Neural cell (in vitro differentiated cells): Measurements from ENCODE around the gene GALNT10. TPM values are rescaled to one million over a fixed set of nuclear protein-coding genes. Genes with fewer than 3 reads are reported as not detected.

ENCODE experiments used
- H2AFZ ChIP-seq: fragments of 200-600, 300-800 bp; sonication (generic), shearing (Covaris generic); 2 replicates; pipeline ENCODE4 v1.6.0; 2014; ENCODE audit warnings: low read depth, mild to moderate bottlenecking, antibody characterized with exemption, low read length, moderate library complexity
- H3F3A ChIP-seq: fragments of 200-600 bp; shearing (Covaris generic); 2 replicates; pipeline ENCODE4 v1.6.1; 2016; ENCODE audit warnings: mild to moderate bottlenecking, moderate library complexity, mixed read lengths, antibody characterized with exemption, low read length; ENCODE audit not compliant: insufficient read depth, poor library complexity, severe bottlenecking
- H3K27ac ChIP-seq: fragments of 200-600, 300-800 bp; sonication (generic), shearing (Covaris generic); 2 replicates; pipeline ENCODE4 v1.5.1; 2014; ENCODE audit warnings: mild to moderate bottlenecking, low read length, moderate library complexity
- H3K27me3 ChIP-seq: fragments of 300-800, 200-600 bp; sonication (generic), shearing (Covaris generic); 2 replicates; pipeline ENCODE4 v1.6.0; 2014; ENCODE audit warnings: mild to moderate bottlenecking, low read depth, low read length, moderate library complexity; ENCODE audit not compliant: insufficient read depth
- H3K36me3 ChIP-seq: fragments of 300-800, 200-600 bp; sonication (generic), shearing (Covaris generic); 2 replicates; pipeline ENCODE4 v1.5.1; 2014; ENCODE audit warnings: mild to moderate bottlenecking, antibody characterized with exemption, low read length, moderate library complexity; ENCODE audit not compliant: insufficient read depth
- H3K4me2 ChIP-seq: fragments of 300-800, 200-600 bp; sonication (generic), shearing (Covaris generic); 2 replicates; pipeline ENCODE4 v1.6.0; 2014; ENCODE audit warnings: mild to moderate bottlenecking, low read length
- H3K4me3 ChIP-seq: fragments of 300-800, 200-600 bp; sonication (generic), shearing (Covaris generic); 2 replicates; pipeline ENCODE4 v1.5.1; 2014; ENCODE audit warnings: mild to moderate bottlenecking, low read length, moderate library complexity
- H3K79me2 ChIP-seq: fragments of 200-600 bp; shearing (Covaris generic); replicated peaks from 2 replicates; pipeline ENCODE4 v1.6.0; 2014; ENCODE audit warnings: mild to moderate bottlenecking, low read length, moderate library complexity; ENCODE audit not compliant: insufficient read depth
- H3K9ac ChIP-seq: fragments of 300-800, 200-600 bp; sonication (generic), shearing (Covaris generic); 2 replicates; pipeline ENCODE4 v1.6.1; 2016; ENCODE audit warnings: mild to moderate bottlenecking, low read length, mixed read lengths
- H3K9me2 ChIP-seq: fragments of 200-600 bp; shearing (Covaris generic); 2 replicates; pipeline ENCODE4 v1.6.1; 2016; ENCODE audit warnings: mild to moderate bottlenecking, low read length, mixed read lengths; ENCODE audit not compliant: insufficient read depth
- H3K9me3 ChIP-seq: fragments of 200-600, 300-800 bp; sonication (generic), shearing (Covaris generic); 2 replicates; pipeline ENCODE4 v1.6.1; 2016; ENCODE audit warnings: mild to moderate bottlenecking, mixed run types, low read length, moderate library complexity, mixed read lengths
- H4K20me1 ChIP-seq: fragments of 200-600 bp; shearing (Covaris generic); 2 replicates; pipeline ENCODE4 v1.6.1; 2016; ENCODE audit warnings: mild to moderate bottlenecking, mixed run types; ENCODE audit not compliant: insufficient read depth
- MXI1 ChIP-seq: fragments of 450-650 bp; conservative IDR thresholded peaks from 2 replicates; pipeline ENCODE4 v1.6.1; 2014; ENCODE audit warnings: antibody characterized with exemption, mild to moderate bottlenecking; ENCODE audit not compliant: poor library complexity, severe bottlenecking
- POLR2AphosphoS5 ChIP-seq: IDR thresholded peaks from 2 replicates; pipeline ENCODE4 v1.6.1; 2012
- RAD21 ChIP-seq: fragments of 450-650 bp; conservative IDR thresholded peaks from 2 replicates; pipeline ENCODE4 v1.6.1; 2014; ENCODE audit warnings: antibody characterized with exemption, mild to moderate bottlenecking, moderate library complexity
- SMC3 ChIP-seq: fragments of 450-650 bp; conservative IDR thresholded peaks from 2 replicates; pipeline ENCODE4 v1.6.1; 2014; ENCODE audit warnings: antibody characterized with exemption, mild to moderate bottlenecking, moderate library complexity; ENCODE audit not compliant: poor library complexity
- TAF1 ChIP-seq: IDR thresholded peaks from 2 replicates; pipeline ENCODE4 v1.6.1; 2012; ENCODE audit warnings: low read depth
- polyA plus RNA-seq: library from polyadenylated mRNA; depleted of rRNA; stranded (reverse); fragments of >200 nt; gene quantifications from 2 replicates; pipeline ENCODE4 v1.2.3, GENCODE V29; 2014
- TF ChIP-seq, protein P1 (sequence below): fragments of 450-650 bp; IDR thresholded peaks from 2 replicates; pipeline ENCODE4 v1.5.1; 2014; ENCODE audit warnings: antibody characterized with exemption, mild to moderate bottlenecking, moderate library complexity; ENCODE audit not compliant: poor library complexity, severe bottlenecking
- TF ChIP-seq, protein P2 (sequence below): IDR thresholded peaks from 2 replicates; pipeline ENCODE4 v1.6.1; 2012; ENCODE audit warnings: borderline replicate concordance

GALNT10 gene
- polyA plus RNA-seq, 1 donor from 2014 or later: 3.1 TPM

DNA sequence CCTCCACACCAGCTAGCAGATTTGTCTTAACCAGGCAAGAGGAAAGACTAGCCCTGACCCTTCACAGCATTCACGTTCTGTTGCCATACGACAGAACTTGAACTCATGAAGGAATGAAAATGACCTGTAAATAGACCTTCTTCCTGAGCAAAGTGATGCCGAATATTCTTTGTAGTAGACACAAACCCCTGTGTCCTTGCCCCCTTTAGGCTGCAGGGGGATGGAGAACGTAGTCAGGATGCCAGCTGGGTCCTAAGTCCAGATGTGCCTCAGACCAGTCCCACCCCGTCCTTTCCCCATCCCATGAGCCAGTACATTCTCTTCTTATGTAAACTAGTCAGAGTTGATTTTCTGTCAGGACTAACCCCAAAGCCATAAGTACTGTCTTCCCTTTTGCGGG lies 151.1 kb downstream of the GALNT10 start:
- TF ChIP-seq, protein P1, sequence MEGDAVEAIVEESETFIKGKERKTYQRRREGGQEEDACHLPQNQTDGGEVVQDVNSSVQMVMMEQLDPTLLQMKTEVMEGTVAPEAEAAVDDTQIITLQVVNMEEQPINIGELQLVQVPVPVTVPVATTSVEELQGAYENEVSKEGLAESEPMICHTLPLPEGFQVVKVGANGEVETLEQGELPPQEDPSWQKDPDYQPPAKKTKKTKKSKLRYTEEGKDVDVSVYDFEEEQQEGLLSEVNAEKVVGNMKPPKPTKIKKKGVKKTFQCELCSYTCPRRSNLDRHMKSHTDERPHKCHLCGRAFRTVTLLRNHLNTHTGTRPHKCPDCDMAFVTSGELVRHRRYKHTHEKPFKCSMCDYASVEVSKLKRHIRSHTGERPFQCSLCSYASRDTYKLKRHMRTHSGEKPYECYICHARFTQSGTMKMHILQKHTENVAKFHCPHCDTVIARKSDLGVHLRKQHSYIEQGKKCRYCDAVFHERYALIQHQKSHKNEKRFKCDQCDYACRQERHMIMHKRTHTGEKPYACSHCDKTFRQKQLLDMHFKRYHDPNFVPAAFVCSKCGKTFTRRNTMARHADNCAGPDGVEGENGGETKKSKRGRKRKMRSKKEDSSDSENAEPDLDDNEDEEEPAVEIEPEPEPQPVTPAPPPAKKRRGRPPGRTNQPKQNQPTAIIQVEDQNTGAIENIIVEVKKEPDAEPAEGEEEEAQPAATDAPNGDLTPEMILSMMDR: no peak
- TF ChIP-seq MXI1 (no peak), TAF1 (no peak), POLR2AphosphoS5 (no peak)
- TF ChIP-seq, protein P2, sequence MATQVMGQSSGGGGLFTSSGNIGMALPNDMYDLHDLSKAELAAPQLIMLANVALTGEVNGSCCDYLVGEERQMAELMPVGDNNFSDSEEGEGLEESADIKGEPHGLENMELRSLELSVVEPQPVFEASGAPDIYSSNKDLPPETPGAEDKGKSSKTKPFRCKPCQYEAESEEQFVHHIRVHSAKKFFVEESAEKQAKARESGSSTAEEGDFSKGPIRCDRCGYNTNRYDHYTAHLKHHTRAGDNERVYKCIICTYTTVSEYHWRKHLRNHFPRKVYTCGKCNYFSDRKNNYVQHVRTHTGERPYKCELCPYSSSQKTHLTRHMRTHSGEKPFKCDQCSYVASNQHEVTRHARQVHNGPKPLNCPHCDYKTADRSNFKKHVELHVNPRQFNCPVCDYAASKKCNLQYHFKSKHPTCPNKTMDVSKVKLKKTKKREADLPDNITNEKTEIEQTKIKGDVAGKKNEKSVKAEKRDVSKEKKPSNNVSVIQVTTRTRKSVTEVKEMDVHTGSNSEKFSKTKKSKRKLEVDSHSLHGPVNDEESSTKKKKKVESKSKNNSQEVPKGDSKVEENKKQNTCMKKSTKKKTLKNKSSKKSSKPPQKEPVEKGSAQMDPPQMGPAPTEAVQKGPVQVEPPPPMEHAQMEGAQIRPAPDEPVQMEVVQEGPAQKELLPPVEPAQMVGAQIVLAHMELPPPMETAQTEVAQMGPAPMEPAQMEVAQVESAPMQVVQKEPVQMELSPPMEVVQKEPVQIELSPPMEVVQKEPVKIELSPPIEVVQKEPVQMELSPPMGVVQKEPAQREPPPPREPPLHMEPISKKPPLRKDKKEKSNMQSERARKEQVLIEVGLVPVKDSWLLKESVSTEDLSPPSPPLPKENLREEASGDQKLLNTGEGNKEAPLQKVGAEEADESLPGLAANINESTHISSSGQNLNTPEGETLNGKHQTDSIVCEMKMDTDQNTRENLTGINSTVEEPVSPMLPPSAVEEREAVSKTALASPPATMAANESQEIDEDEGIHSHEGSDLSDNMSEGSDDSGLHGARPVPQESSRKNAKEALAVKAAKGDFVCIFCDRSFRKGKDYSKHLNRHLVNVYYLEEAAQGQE: no peak
- H3K79me2 ChIP-seq: no peaks in the 10 kb centered on the region
- no peaks in the 10 kb centered on the region for H3F3A ChIP-seq

DNA sequence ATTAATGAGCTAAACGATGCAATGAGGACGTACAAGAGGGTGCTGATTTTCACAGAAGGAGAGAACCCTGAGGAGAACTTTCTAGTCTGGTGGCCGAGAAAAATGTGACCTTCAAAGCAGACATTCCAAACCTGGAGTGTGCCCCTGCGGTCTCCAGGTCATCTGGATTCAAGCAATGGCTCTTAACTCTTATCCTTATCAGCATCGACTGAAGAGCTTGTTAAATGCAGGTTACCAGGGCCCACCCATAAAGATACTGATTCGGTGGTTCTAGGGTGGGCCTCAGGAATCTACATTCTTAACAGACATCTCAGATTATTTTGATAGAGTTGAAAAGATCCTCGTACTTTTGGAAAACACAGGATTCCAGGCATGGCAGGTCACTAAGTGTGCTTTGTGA lies 151.7 kb downstream of the GALNT10 start:
- Histone ChIP-seq H3F3A (no peaks in the 10 kb centered on the region), H3K36me3 (no peaks in the 10 kb centered on the region), H2AFZ (no peak overlapping the region), H3K9me2 (no peaks in the 10 kb centered on the region), H3K27me3 (no peaks in the 10 kb centered on the region), H4K20me1 (no peaks in the 10 kb centered on the region), H3K4me2 (no peak overlapping the region), H3K79me2 (no peaks in the 10 kb centered on the region), H3K9me3 (no peaks in the 10 kb centered on the region), H3K4me3 (no peak overlapping the region), H3K9ac (no peak overlapping the region), H3K27ac (no peak overlapping the region)
- no peak for TF ChIP-seq SMC3
- TF ChIP-seq, protein P1: no peak
- TF ChIP-seq, protein P2: no peak
- no peak for TF ChIP-seq RAD21

More for the DNA sequence above, 151.1 kb downstream of the GALNT10 start:
- Histone ChIP-seq H3K9me3 (no peaks in the 10 kb centered on the region), H3K9me2 (no peaks in the 10 kb centered on the region), H4K20me1 (no peaks in the 10 kb centered on the region), H3K27me3 (no peaks in the 10 kb centered on the region), H3K27ac (no peak overlapping the region), H3K36me3 (no peaks in the 10 kb centered on the region), H3K4me2 (no peak overlapping the region), H3K9ac (no peak overlapping the region), H3K4me3 (no peak overlapping the region), H2AFZ (no peak overlapping the region)
